ENCODE results near the gene DZIP1L.

DZIP1L gene

DNA sequence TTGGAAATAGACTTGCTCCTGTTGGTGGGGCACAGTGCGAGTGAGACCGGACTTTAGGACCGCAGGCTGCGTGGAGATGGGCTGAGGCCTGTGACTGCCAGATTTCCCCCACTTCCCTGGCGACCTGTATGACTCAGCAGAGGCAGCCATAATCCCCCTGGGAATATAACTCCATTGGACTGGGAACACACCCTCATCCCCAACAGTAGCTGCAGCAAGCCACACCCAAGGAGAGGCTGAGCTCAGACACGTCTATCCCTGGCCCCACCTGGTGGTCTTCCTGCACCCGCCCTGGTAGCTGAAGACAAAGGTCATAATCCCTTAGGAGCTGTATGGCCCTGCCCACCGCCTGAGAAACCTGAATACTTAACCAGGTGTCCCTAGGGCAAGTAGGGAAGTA lies 42.6 kb downstream of the DZIP1L start:
- Histone ChIP-seq H3K4me3 (replicated peaks; ENCODE audit: low read depth, low read length) (no peak overlapping the region), H3K27me3 (replicated peaks; ENCODE audit: control insufficient read depth, insufficient read depth, low read length) (0 out of 2 replicates have a peak, but pooled peaks cover 2% of the 10 kb centered on the region), H3K36me3 (ENCODE audit: control insufficient read depth, insufficient read depth, low read length) (no peaks in the 10 kb centered on the region)
- DNase-seq (ENCODE audit: extremely low read depth, insufficient read length) = no peak
- TF ChIP-seq, protein P1, sequence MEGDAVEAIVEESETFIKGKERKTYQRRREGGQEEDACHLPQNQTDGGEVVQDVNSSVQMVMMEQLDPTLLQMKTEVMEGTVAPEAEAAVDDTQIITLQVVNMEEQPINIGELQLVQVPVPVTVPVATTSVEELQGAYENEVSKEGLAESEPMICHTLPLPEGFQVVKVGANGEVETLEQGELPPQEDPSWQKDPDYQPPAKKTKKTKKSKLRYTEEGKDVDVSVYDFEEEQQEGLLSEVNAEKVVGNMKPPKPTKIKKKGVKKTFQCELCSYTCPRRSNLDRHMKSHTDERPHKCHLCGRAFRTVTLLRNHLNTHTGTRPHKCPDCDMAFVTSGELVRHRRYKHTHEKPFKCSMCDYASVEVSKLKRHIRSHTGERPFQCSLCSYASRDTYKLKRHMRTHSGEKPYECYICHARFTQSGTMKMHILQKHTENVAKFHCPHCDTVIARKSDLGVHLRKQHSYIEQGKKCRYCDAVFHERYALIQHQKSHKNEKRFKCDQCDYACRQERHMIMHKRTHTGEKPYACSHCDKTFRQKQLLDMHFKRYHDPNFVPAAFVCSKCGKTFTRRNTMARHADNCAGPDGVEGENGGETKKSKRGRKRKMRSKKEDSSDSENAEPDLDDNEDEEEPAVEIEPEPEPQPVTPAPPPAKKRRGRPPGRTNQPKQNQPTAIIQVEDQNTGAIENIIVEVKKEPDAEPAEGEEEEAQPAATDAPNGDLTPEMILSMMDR (IDR thresholded peaks at IDR 0.05; ENCODE audit: insufficient read depth, low read length, poor library complexity, severe bottlenecking) = no peak

DNA sequence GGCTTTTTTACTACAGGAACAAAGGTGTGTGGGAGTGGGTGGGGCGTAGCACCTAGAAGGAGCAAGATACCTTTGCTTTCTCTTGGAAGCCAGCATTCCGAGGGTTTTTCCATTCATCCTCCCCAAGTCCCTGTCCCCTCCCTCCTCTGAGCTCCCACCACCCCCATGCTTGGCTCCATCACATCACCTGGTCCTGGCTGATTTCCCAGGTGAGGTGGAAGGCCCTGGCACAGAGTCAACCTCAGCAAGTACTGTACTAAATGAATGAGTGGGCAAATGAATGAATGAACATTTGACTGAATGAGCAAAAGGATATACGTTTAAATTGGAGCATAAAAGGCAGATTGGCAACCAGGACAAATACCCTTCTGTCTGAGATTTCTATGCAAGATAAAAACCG lies 45.4 kb downstream of the DZIP1L start:
- Histone ChIP-seq H3K27me3 (replicated peaks; ENCODE audit: control insufficient read depth, insufficient read depth, low read length) (no peaks in the 10 kb centered on the region), H3K36me3 (ENCODE audit: control insufficient read depth, insufficient read depth, low read length) (no peaks in the 10 kb centered on the region), H3K4me3 (replicated peaks; ENCODE audit: low read depth, low read length) (no peak overlapping the region)
- TF ChIP-seq, protein P1 (IDR thresholded peaks at IDR 0.05; ENCODE audit: insufficient read depth, low read length, poor library complexity, severe bottlenecking) = no peak
- no peak for DNase-seq (ENCODE audit: extremely low read depth, insufficient read length)

DNA sequence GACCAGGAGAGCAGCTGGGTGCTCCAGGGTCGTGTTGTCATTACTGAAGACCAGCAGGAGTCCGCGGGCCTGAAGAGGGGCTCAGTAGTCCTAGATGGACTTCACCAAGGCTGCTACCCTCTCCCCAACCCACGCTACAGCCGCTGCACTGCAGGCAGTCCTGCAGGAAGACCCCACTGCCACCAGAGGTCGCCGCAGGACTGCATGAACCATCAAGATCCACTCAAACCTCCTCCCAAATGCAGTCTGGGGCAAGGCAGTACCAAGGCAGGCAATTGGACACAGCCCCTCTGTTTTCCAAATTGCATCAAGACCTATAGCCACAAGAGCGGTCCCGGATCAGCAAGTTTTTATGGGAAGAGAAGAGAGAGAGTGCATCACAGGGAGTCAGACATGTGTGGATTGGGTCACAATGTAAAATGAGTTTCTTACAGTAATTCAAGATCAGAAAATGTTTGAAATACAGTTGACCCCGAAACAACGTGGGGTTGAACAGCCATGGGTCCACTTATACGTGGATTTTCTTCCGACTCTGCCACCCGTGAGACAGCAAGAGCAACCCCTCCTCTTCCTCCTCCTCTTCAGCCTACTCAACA lies 46.7 kb downstream of the DZIP1L start:
- TF ChIP-seq, protein P1 (IDR thresholded peaks at IDR 0.05; ENCODE audit: insufficient read depth, low read length, poor library complexity, severe bottlenecking) = peak; percentile 98
- no peak overlapping the region for H3K4me3 ChIP-seq (replicated peaks; ENCODE audit: low read depth, low read length)
- H3K36me3 ChIP-seq (ENCODE audit: control insufficient read depth, insufficient read depth, low read length) = no peaks in the 10 kb centered on the region
- DNase-seq (ENCODE audit: extremely low read depth, insufficient read length) = peak; percentile 56
- H3K27me3 ChIP-seq (replicated peaks; ENCODE audit: control insufficient read depth, insufficient read depth, low read length) = no peaks in the 10 kb centered on the region

DNA sequence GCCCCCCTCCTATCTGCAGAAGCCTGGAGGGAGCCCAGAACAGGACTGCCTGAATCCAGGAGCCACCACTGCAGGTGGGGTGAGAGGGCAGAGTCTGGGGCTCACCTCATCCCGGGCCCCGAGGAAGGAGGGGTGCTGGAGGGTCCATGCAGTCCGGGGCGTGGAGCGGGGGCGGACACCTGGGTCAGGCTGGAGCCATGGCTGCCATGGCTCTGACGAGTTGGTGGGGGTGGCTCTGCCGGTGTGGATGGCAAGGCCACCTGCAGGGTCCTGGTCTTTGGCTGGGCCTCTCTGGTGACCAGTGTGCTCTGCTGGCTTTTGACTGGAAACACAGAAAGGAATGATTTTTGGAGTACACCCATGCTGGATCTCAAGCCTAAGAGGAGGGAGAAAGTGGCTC lies 47.4 kb downstream of the DZIP1L start:
- no peak overlapping the region for H3K4me3 ChIP-seq (replicated peaks; ENCODE audit: low read depth, low read length)
- no peaks in the 10 kb centered on the region for H3K36me3 ChIP-seq (ENCODE audit: control insufficient read depth, insufficient read depth, low read length)
- no peaks in the 10 kb centered on the region for H3K27me3 ChIP-seq (replicated peaks; ENCODE audit: control insufficient read depth, insufficient read depth, low read length)
- TF ChIP-seq, protein P1 (IDR thresholded peaks at IDR 0.05; ENCODE audit: insufficient read depth, low read length, poor library complexity, severe bottlenecking) = no peak
- no peak for DNase-seq (ENCODE audit: extremely low read depth, insufficient read length)

DNA sequence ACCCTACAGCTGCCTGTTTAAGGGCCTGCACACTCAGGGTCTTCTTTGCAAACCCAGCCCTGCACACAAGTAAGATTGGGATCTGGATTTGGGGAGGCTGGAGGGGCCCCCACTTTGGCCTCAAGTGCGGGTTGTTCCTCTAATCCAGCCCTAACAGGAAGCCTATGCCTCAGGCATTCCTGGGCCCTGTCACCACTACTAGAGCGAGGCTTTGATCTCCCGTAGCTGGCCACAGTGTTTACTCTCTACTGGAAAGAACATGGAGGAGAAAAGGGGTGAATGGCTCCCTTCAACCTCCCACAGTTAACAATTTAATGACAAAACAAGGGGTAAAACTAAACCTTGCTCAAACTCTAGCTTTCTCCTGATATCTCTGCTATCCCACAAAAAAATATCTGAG lies 48.4 kb downstream of the DZIP1L start:
- H3K27me3 ChIP-seq (replicated peaks; ENCODE audit: control insufficient read depth, insufficient read depth, low read length) = no peaks in the 10 kb centered on the region
- no peaks in the 10 kb centered on the region for H3K36me3 ChIP-seq (ENCODE audit: control insufficient read depth, insufficient read depth, low read length)
- no peak overlapping the region for H3K4me3 ChIP-seq (replicated peaks; ENCODE audit: low read depth, low read length)
- no peak for DNase-seq (ENCODE audit: extremely low read depth, insufficient read length)
- TF ChIP-seq, protein P1 (IDR thresholded peaks at IDR 0.05; ENCODE audit: insufficient read depth, low read length, poor library complexity, severe bottlenecking) = no peak

DNA sequence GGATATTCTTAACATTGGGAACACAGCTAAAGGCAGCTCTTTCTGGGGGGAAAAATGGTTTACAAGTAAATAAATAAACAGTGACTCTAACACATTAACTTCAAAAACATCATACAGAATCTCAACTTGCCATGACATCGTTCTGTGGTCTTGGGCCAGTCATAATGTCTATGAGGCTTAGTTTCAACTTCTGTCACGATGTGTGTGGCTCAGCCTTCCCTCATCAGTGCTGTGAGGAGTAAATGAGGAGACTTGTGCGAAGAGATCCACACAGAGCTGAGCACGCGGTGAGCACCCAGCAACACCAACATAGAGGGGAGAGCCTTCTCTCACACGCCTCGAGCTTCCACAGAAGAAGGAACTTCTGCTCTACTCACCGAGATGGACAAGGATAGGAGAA lies 49.0 kb downstream of the DZIP1L start:
- TF ChIP-seq, protein P1 (IDR thresholded peaks at IDR 0.05; ENCODE audit: insufficient read depth, low read length, poor library complexity, severe bottlenecking) = no peak
- Histone ChIP-seq H3K36me3 (ENCODE audit: control insufficient read depth, insufficient read depth, low read length) (no peaks in the 10 kb centered on the region), H3K27me3 (replicated peaks; ENCODE audit: control insufficient read depth, insufficient read depth, low read length) (no peaks in the 10 kb centered on the region), H3K4me3 (replicated peaks; ENCODE audit: low read depth, low read length) (no peak overlapping the region)
- DNase-seq (ENCODE audit: extremely low read depth, insufficient read length) = peak; percentile 34

All from GM06990 (cell line).